Lung (tissue), 12 donors: ENCODE results near the gene SLC25A45. TPM values are rescaled to one million over a fixed set of nuclear protein-coding genes. Genes with fewer than 3 reads are reported as not detected.

ENCODE experiments used
- ATAC-seq: fragments of 200-7000 bp; cut with Tn5 transposase; one replicate; pipeline ENCODE4 v1.9.1; 2020; ENCODE audit warnings: moderate number of reproducible peaks; ENCODE audit not compliant: insufficient read depth, low FRiP score
- DNase-seq, 3 donors: peaks; one replicate each; pipeline ENCODE4 v3.0.0-alpha.2; 2013 to 2017
- H3K27ac ChIP-seq, 2 donors: one replicate each; pipeline ENCODE4 v1.5.1; 2013; ENCODE audit warnings: mild to moderate bottlenecking in 2 of 2, moderate library complexity in 2 of 2, control low read depth in 1 of 2, inconsistent platforms in 1 of 2, low read depth in 1 of 2, low read length in 1 of 2
- H3K27me3 ChIP-seq, 3 donors: one replicate each; pipeline ENCODE4 v1.5.1; 2013; ENCODE audit warnings: low read length in 2 of 3; ENCODE audit not compliant: control insufficient read depth in 3 of 3, insufficient read depth in 3 of 3
- H3K36me3 ChIP-seq, 4 donors: one replicate each; pipeline ENCODE4 v1.5.1; 2013; ENCODE audit warnings: low read length in 4 of 4, mild to moderate bottlenecking in 1 of 4, moderate library complexity in 1 of 4; ENCODE audit not compliant: control insufficient read depth in 4 of 4, insufficient read depth in 4 of 4
- H3K4me1 ChIP-seq, 5 donors: one replicate each; pipeline ENCODE4 v1.5.1; 2013; ENCODE audit warnings: low read length in 5 of 5, mild to moderate bottlenecking in 2 of 5, moderate library complexity in 1 of 5; ENCODE audit not compliant: control insufficient read depth in 5 of 5, insufficient read depth in 5 of 5
- H3K4me3 ChIP-seq: one replicate; pipeline ENCODE4 v1.5.1; 2013; ENCODE audit warnings: mild to moderate bottlenecking, control low read depth, moderate library complexity
- H3K9ac ChIP-seq, 2 donors: one replicate each; pipeline ENCODE4 v1.5.1; 2013; ENCODE audit warnings: low read length in 2 of 2, control low read depth in 1 of 2; ENCODE audit not compliant: insufficient read depth in 1 of 2
- H3K9me3 ChIP-seq, 4 donors: one replicate each; pipeline ENCODE4 v1.5.1; 2013; ENCODE audit warnings: low read length in 3 of 4, mild to moderate bottlenecking in 1 of 4, moderate library complexity in 1 of 4; ENCODE audit not compliant: control insufficient read depth in 4 of 4, insufficient read depth in 3 of 4
- CTCF ChIP-seq: IDR thresholded peaks from 2 replicates; pipeline ENCODE4 v1.5.1; 2012; ENCODE audit warnings: mild to moderate bottlenecking; ENCODE audit errors: control extremely low read depth, extremely low read depth
- WGBS, 2 donors: extraction: QIAGEN DNeasy Blood & Tissue Kit; methylation state at CpG; one replicate each; pipeline ENCODE4 v1.1.7; 2013; 5-methylcytosine and 5-hydroxymethylcytosine counted together
- polyA plus RNA-seq, 2 donors: library from polyadenylated mRNA; stranded (reverse); fragments of 200-250 nt; gene quantifications; one replicate each; pipeline ENCODE4 v1.2.1, GENCODE V29; 2013
- total RNA-seq, 2 donors: library from RNA; depleted of rRNA in 1 of 2; stranded (reverse); fragments of >200 nt in 1 of 2; gene quantifications; one replicate each; pipeline ENCODE4 v1.2.1, GENCODE V29; 2014 to 2021
- donor health status: control.
- donor health status: control.
- donor health status: Bipolar disorder and iron deficiency.
- donor health status: healthy.
- donor health status: DM: yes; HTN: yes; CAD: no.

Gene SLC25A45
- total and polyA plus RNA-seq, 4 donors, result 5.5 to 15.6 (median 8.1) TPM

GRCh38 chr11:65429724-65430405 is 47.4 kb upstream of the SLC25A45 start:
- TF ChIP-seq CTCF, result no peak
- H3K27ac ChIP-seq, result peak overlapping the region; percentile 13 to 88
- H3K36me3 ChIP-seq, result peaks cover 7 to 9% (median 8%) of the 10 kb centered on the region in 4 donors
- H3K9ac ChIP-seq, result peak overlapping the region in 1 of 2 donors; percentile 63
- H3K4me3 ChIP-seq, result peak overlapping the region; percentile 23
- H3K27me3 ChIP-seq, result no peaks in the 10 kb centered on the region
- ATAC-seq (no peak), DNase-seq (peak; percentile 73 to 84 (median 75))
- H3K4me1 ChIP-seq, result peaks cover 0 to 35% (median 27%) of the 10 kb centered on the region in 5 donors
- no peaks in the 10 kb centered on the region for H3K9me3 ChIP-seq
- 2% methylated on average over 9 of the region's 9 CpGs for WGBS, 2 donors

GRCh38 chr11:65429068-65429681 is 46.7 kb upstream of the SLC25A45 start:
- H3K9me3 ChIP-seq, result no peaks in the 10 kb centered on the region
- H3K27ac ChIP-seq, result peak overlapping the region; percentile 70 to 92
- H3K9ac ChIP-seq, result no peak overlapping the region
- DNase-seq (peak in 1 of 3 donors; percentile 36), ATAC-seq (no peak)
- no peak overlapping the region for H3K4me3 ChIP-seq
- no peak for TF ChIP-seq CTCF
- no peaks in the 10 kb centered on the region for H3K27me3 ChIP-seq
- H3K36me3 ChIP-seq, result peaks cover 3 to 7% (median 4%) of the 10 kb centered on the region in 4 donors
- WGBS, 2 donors, result 6 to 9% methylated on average over 9 of the region's 9 CpGs
- peaks cover 0 to 41% (median 32%) of the 10 kb centered on the region in 5 donors for H3K4me1 ChIP-seq

- WGBS, 2 donors, result 28 to 42% methylated on average over 5 of the region's 5 CpGs
- no peak overlapping the region for H3K4me3 ChIP-seq
- no peak for ATAC-seq
- peak overlapping the region; percentile 70 to 97 for H3K27ac ChIP-seq
- H3K27me3 ChIP-seq, result no peaks in the 10 kb centered on the region
- TF ChIP-seq CTCF, result no peak
- H3K9ac ChIP-seq, result no peak overlapping the region
- H3K9me3 ChIP-seq, result no peaks in the 10 kb centered on the region
- H3K36me3 ChIP-seq, result peaks cover 0 to 7% (median 4%) of the 10 kb centered on the region in 4 donors
- H3K4me1 ChIP-seq, result peaks cover 0 to 47% (median 32%) of the 10 kb centered on the region in 5 donors
- DNase-seq, result no peak
Observed at GRCh38 chr11:65428578-65429067, 46.2 kb upstream of the SLC25A45 start.
